Myometrial cell (primary cell): ENCODE results near the gene USF2. TPM values are rescaled to one million over a fixed set of nuclear protein-coding genes. Genes with fewer than 3 reads are reported as not detected.

Source experiments
- total RNA-seq: library from RNA; depleted of rRNA; stranded (reverse); fragments of >200 nt; gene quantifications from 2 replicates; pipeline ENCODE4 v1.2.3, GENCODE V29; 2015

The USF2 gene, protein sequence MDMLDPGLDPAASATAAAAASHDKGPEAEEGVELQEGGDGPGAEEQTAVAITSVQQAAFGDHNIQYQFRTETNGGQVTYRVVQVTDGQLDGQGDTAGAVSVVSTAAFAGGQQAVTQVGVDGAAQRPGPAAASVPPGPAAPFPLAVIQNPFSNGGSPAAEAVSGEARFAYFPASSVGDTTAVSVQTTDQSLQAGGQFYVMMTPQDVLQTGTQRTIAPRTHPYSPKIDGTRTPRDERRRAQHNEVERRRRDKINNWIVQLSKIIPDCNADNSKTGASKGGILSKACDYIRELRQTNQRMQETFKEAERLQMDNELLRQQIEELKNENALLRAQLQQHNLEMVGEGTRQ
- 38.1 and 59.7 TPM in 2 replicates for total RNA-seq

DNA sequence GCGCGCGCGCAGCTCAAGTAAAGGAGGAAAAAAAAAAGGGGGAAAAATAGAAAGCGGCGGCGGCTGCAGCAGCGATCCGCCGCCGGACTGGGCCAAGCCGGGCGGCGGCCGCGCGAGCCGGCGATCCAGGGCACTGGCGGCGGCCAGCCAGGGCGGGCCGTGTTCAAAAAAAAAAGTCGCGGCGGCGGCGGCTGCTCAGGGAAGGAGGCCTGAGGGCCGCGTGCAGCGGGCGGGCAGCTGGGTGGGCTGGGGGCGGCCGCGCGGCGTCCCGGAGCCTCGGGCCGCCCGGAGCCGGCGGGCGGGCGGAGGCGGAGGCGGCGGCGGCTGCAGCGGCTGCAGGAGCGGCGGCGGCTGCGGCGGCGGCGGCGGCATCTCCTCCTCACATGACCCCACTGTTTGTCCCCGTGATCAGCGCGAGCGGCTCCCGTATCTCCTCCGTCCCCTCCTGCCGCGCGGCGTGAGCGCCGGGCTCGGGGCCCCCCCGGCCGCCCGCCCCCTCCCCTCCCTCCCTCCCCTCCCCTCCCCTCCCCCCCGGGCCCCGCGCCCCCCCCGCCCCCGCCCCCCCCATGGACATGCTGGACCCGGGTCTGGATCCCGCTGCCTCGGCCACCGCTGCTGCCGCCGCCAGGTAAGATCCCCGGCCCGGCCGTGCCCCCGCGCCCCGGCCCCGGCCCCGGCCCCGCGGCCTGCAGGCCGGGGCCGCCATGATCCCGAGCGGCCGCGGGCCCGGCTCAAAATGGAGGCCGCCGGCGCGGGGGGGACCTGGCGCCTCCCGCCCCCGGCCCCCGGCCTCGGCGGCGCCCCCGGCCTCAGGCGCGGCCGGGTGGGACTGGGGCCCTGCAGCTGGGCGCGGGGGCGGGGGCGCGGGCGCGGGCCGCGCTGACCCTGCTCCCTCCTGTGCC, at the start of gene USF2:
USF2 (plus strand) TSS at position 427 of the 902 bp plus-strand sequence; CDS start at position 567, 140 bp downstream.

DNA sequence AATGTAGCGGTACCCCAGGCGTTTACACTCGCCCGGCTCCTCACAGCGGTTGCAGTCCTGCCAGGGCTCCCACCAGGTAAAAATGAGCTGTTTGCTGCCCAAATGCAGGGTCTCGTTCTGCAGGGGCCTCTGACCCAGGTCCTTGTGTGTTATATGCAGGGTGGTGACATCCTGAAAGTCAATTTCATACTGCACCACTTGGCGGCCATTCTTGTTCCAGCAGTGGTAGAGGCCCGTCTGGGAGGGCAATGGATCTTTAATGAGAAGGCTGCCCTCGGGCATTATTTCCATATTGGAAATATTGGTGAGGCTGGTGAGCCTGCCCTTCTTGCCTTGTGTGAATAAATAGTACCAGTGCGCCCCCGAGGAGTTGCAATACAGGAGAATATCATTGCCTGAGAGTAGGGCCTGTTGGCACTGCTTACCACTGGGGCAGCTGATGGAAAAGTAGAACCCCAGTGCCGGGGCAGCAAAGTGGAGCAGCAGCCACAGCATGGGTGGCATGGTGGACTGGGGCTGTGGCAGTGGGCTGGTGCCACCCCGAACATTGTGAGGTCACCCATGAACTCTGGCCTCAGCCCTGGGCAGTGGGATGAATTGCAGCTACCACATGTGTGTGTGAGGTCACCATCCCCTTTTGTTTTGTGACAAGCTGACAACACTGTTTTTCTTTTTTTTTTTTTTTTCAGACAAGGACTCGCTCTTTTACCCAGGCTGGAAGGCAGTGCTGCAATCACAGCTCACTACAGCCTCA, 40.4 kb upstream of the USF2 start, which contains the start of gene FAM187B:
FAM187B (minus strand) TSS at position 563 of the 754 bp plus-strand sequence; CDS start at position 504, 59 bp downstream.

DNA sequence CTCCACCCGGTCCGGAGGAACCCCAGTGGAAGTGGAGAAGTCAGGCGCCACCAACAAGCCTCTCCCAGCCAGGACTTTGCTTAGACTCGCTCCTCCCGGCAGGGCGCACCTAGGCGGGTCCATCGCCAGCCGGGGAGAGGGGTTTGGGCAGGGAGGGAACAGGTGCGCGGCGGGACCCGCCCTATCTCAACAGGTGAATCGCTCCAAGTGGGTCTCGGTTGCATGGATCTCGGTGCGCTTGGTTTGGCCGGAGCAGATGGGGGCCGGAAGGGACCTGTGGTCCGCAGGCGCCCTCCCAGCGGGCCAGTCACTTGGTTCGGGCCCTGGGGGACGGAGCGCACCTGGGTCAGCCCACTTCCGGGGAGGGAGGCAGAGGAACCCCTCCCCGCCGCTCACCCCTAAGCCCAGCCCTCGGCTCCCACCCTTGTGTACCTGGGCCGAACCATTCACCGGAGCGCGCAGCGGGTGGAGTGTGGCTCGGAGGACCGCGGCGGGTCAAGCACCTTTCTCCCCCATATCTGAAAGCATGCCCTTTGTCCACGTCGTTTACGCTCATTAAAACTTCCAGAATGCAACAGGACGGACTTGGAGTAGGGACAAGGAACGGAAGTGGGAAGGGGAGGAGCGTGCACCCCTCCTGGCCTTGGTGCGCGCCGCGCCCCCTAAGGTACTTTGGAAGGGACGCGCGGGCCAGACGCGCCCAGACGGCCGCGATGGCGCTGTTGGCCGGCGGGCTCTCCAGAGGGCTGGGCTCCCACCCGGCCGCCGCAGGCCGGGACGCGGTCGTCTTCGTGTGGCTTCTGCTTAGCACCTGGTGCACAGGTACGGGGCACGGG, 20.2 kb upstream of the USF2 start, which contains the start of gene LSR:
LSR (plus strand) TSS at position 693 of the 836 bp plus-strand sequence; CDS start at position 714, 21 bp downstream.

DNA sequence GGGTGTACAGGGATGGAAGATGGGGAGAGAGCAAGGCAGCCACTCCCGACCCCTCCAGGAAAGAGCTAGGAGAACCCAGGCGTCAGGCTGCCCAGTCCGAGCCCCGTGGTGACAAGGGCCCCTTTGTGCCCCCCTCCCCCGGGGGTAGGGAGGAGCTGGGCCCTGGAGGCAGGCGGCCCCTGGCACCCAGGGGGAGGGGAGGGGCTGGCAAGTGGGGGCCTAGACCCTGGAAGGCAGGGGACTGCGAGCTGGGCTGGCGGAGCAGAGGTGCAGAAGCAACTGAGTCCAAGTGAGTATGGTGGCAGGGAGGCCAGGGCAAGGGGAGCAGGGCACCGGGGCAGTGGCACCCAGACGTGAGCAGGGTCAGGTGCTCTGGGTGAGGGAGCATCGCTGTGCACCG, 23.2 kb downstream of the USF2 start, which contains the start of gene MAG:
MAG (plus strand) TSS at position 246 of the 400 bp plus-strand sequence. CDS start 3,248 bp downstream, outside the sequence.

DNA sequence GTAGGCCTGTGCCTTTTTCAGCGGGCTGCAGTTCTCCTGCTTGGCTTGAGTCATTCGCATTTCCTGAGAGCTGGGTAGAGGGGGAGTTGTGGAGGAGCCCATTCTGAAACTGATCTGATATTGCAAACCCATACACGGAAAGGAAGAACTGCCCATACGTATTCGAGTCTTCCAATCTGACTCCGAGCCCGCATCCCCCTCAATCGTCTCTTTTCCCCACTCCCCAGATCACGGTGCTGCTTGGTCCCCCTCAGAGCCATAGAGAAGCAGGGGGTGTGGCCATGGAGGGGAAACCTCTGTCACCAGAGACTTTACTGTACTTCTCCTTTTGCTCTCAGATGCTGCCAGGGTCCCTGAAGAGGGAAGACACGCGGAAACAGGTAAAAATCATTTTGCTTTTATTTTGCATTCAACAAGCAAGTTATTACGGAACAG, 60.1 kb downstream of the USF2 start, which contains the start of gene CD22:
CD22 (plus strand) TSS at position 337 of the 435 bp plus-strand sequence. CDS start 2,854 bp downstream, outside the sequence.

Other genes starting within 250 kb of the USF2 start
- gene SCN1B, start 238.5 kb upstream of the USF2 start, total RNA-seq, result 7.5 and 11.3 TPM in 2 replicates
- gene HPN, start 227.2 kb upstream of the USF2 start, total RNA-seq, result not detected in 2 replicates
- not detected in 2 replicates for gene FXYD3, start 153.1 kb upstream of the USF2 start, total RNA-seq
- gene LGI4, start 133.9 kb upstream of the USF2 start, total RNA-seq, result not detected in 2 replicates
- not detected in 2 replicates for gene FXYD1, start 130.1 kb upstream of the USF2 start, total RNA-seq
- not detected in 2 replicates for gene FXYD7, start 125.7 kb upstream of the USF2 start, total RNA-seq
- gene FXYD5, start 114.2 kb upstream of the USF2 start, total RNA-seq, result 158 and 167 TPM in 2 replicates
- gene FAM187B, start 40.2 kb upstream of the USF2 start, total RNA-seq, result not detected in 2 replicates
- 0.86 and 3.4 TPM in 2 replicates for gene LSR, start 20.0 kb upstream of the USF2 start, total RNA-seq
- gene HAMP, start 13.6 kb downstream of the USF2 start, total RNA-seq, result not detected in 2 replicates
- gene MAG, start 23.2 kb downstream of the USF2 start, total RNA-seq, result not detected in 2 replicates
- gene CD22, start 60.2 kb downstream of the USF2 start, total RNA-seq, result 0.71 and 1.4 TPM in 2 replicates
- gene FFAR1, start 78.9 kb downstream of the USF2 start, total RNA-seq, result not detected in 2 replicates
- gene FFAR3, start 89.5 kb downstream of the USF2 start, total RNA-seq, result not detected in 2 replicates
- not detected in 2 replicates for gene GPR42, start 102.1 kb downstream of the USF2 start, total RNA-seq
- gene FFAR2, start 179.3 kb downstream of the USF2 start, total RNA-seq, result not detected in 2 replicates
- not detected in 2 replicates for gene KRTDAP, start 221.5 kb downstream of the USF2 start, total RNA-seq
- gene DMKN, start 244.7 kb downstream of the USF2 start, total RNA-seq, result 11.0 and 12.1 TPM in 2 replicates